Thoracic aorta (tissue), 2 donors: ENCODE results near the gene PSMB10. TPM values are rescaled to one million over a fixed set of nuclear protein-coding genes. Genes with fewer than 3 reads are reported as not detected.
"Not testable (repeated sequence)": the region's sequence is repeated elsewhere in the genome, so short reads cannot be mapped to it uniquely, and the experiment has no call there.

Experiments
- ATAC-seq: fragments of 150-250 bp; one replicate; pipeline ENCODE4 v1.8.0; 2017; ENCODE audit warnings: low read depth; ENCODE audit not compliant: insufficient number of reproducible peaks, low FRiP score
- DNase-seq: peaks from one replicate; pipeline ENCODE4 v3.0.0-alpha.2; 2020; ENCODE audit warnings: low spot score
- H3K27ac ChIP-seq, 2 donors: fragments of 200-600 bp; sonication (generic); 1 replicate in 1 of 2; 2 replicates in 1 of 2; pipeline ENCODE4 v1.5.1; 2016; ENCODE audit warnings: mild to moderate bottlenecking in 2 of 2, moderate library complexity in 2 of 2
- H3K27me3 ChIP-seq: fragments of 200-600 bp; sonication (generic); replicated peaks from 2 replicates; pipeline ENCODE4 v1.6.0; 2016; ENCODE audit warnings: mild to moderate bottlenecking; ENCODE audit not compliant: insufficient read depth
- H3K36me3 ChIP-seq: fragments of 200-600 bp; sonication (generic); one replicate; pipeline ENCODE4 v1.5.1; 2016
- H3K4me1 ChIP-seq, 2 donors: fragments of 200-600 bp; sonication (generic); 1 replicate in 1 of 2; 2 replicates in 1 of 2; pipeline versions ENCODE4 v1.5.1 to v1.6.0; 2016; ENCODE audit warnings: low read depth in 2 of 2, mild to moderate bottlenecking in 1 of 2; ENCODE audit not compliant: control insufficient read depth in 1 of 2
- H3K4me3 ChIP-seq: fragments of 200-600 bp; sonication (generic); 2 replicates; pipeline ENCODE4 v1.5.1; 2016; ENCODE audit warnings: mild to moderate bottlenecking
- H3K9me3 ChIP-seq: fragments of 200-600 bp; sonication (generic); 2 replicates; pipeline ENCODE4 v1.5.1; 2016
- CTCF ChIP-seq: fragments of 200-600 bp; sonication (generic); IDR thresholded peaks from one replicate; pipeline ENCODE4 v1.5.1; 2019; ENCODE audit warnings: antibody characterized with exemption
- total RNA-seq, 2 donors: library from RNA; depleted of rRNA; stranded (reverse); fragments of >200 nt; gene quantifications; one replicate each; pipeline versions ENCODE4 v1.1.0 to v1.2.3, GENCODE V29; 2016

PSMB10 gene
- total RNA-seq, 2 donors from 2014 or later: 19.8 to 52.7 TPM

- ATAC-seq (no peak), DNase-seq (no peak)
- H3K27me3 ChIP-seq: no peaks in the 10 kb centered on the region
These were observed 40.4 kb upstream of the PSMB10 start for GRCh38 chr16:67977005-67977404.

GRCh38 chr16:67976205-67976604 lies 39.6 kb upstream of the PSMB10 start:
- H3K27ac ChIP-seq: no peak overlapping the region
- H3K4me1 ChIP-seq: no peaks in the 10 kb centered on the region
- ATAC-seq: no peak

More at GRCh38 chr16:67977005-67977404, 40.4 kb upstream of the PSMB10 start:
- no peaks in the 10 kb centered on the region for H3K9me3 ChIP-seq
- no peaks in the 10 kb centered on the region for H3K4me1 ChIP-seq
- H3K27ac ChIP-seq: no peak overlapping the region
- H3K36me3 ChIP-seq: no peaks in the 10 kb centered on the region
- H3K4me3 ChIP-seq: no peak overlapping the region
- no peak for TF ChIP-seq CTCF

GRCh38 chr16:67975321-67976105 lies 38.9 kb upstream of the PSMB10 start:
- ATAC-seq (no peak), DNase-seq (no peak)
- no peak for TF ChIP-seq CTCF
- Histone ChIP-seq H3K9me3 (no peaks in the 10 kb centered on the region), H3K4me3 (no peak overlapping the region), H3K27me3 (no peaks in the 10 kb centered on the region), H3K4me1 (no peaks in the 10 kb centered on the region), H3K27ac (no peak overlapping the region), H3K36me3 (no peaks in the 10 kb centered on the region)

More at GRCh38 chr16:67976205-67976604, 39.6 kb upstream of the PSMB10 start:
- Histone ChIP-seq H3K9me3 (no peaks in the 10 kb centered on the region), H3K4me3 (no peak overlapping the region), H3K27me3 (no peaks in the 10 kb centered on the region), H3K36me3 (no peaks in the 10 kb centered on the region)
- no peak for DNase-seq
- no peak for TF ChIP-seq CTCF

GRCh38 chr16:67972285-67972684 lies 35.6 kb upstream of the PSMB10 start:
- H3K27ac ChIP-seq, ATAC-seq, DNase-seq, H3K4me3 ChIP-seq, H3K36me3 ChIP-seq, H3K27me3 ChIP-seq, H3K9me3 ChIP-seq, H3K4me1 ChIP-seq: not testable (repeated sequence)

- no peaks in the 10 kb centered on the region for H3K27me3 ChIP-seq
- no peaks in the 10 kb centered on the region for H3K36me3 ChIP-seq
- ATAC-seq: no peak
These were observed 34.5 kb upstream of the PSMB10 start for GRCh38 chr16:67971111-67971510.

More at GRCh38 chr16:67971111-67971510, 34.5 kb upstream of the PSMB10 start:
- DNase-seq: no peak
- Histone ChIP-seq H3K4me1 (peaks cover 9 to 16% of the 10 kb centered on the region in 2 donors), H3K4me3 (no peak overlapping the region), H3K27ac (no peak overlapping the region), H3K9me3 (no peaks in the 10 kb centered on the region)
- TF ChIP-seq CTCF: no peak
